HL-60 (cell line): ENCODE data around the gene MARCHF3.

Experiments used
- DNase-seq, 2 experiments: peaks; one replicate each; pipeline ENCODE4 v3.0.0-alpha.2; 2010 to 2020; ENCODE audit warnings: low read depth in 1 of 2, low spot score in 1 of 2
- H3K27ac ChIP-seq: fragments of 250-450 bp; sonication (Bioruptor Pico); replicated peaks from 2 replicates; pipeline ENCODE4 v1.5.1; 2020; ENCODE audit warnings: mild to moderate bottlenecking, moderate library complexity
- H3K27me3 ChIP-seq: fragments of 250-450 bp; sonication (Bioruptor Pico); 2 replicates; pipeline ENCODE4 v1.5.1; 2021; ENCODE audit warnings: mild to moderate bottlenecking, moderate library complexity; ENCODE audit not compliant: insufficient read depth, poor library complexity, severe bottlenecking
- H3K4me3 ChIP-seq: replicated peaks from 2 replicates; pipeline ENCODE4 v1.5.1; 2011; ENCODE audit warnings: mild to moderate bottlenecking, control low read depth, low read length; ENCODE audit not compliant: insufficient read depth
- GABPA ChIP-seq: IDR thresholded peaks from 2 replicates; pipeline ENCODE4 v1.6.1; 2012; ENCODE audit warnings: low read depth
- POLR2AphosphoS5 ChIP-seq: IDR thresholded peaks from 2 replicates; pipeline ENCODE4 v1.6.1; 2012; ENCODE audit warnings: low read depth
- SPI1 ChIP-seq: IDR thresholded peaks from 2 replicates; pipeline ENCODE4 v1.6.1; 2012; ENCODE audit warnings: low read depth, mild to moderate bottlenecking, borderline replicate concordance
- TF ChIP-seq, protein P1 (sequence below): IDR thresholded peaks from 2 replicates; pipeline ENCODE4 v1.6.1; 2012; ENCODE audit warnings: low read depth; ENCODE audit not compliant: insufficient replicate concordance
- TF ChIP-seq, protein P2 (sequence below): IDR thresholded peaks from one replicate; pipeline ENCODE4 v1.5.1; 2011; ENCODE audit warnings: low read length, control low read depth, inconsistent platforms; ENCODE audit not compliant: insufficient read depth

Gene MARCHF3

DNA sequence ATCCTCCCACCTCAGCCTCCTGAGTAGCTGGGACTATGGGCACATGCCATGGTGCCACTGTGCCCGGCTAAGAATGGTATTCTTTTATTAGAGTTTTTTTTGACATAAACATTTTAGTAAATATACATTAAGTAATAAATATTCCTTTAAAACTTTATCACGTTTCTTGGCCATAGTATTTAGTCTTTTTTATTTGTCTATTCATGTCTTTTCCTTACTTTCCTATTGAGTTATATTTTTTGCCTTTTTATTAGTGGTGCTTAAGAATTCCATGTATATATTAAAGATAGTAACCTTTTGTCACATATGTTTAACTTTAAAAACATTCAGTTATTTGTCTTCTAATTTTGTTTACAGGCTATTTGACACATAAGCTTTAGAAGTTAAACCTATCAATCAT lies 73.4 kb downstream of the MARCHF3 start:
- DNase-seq = no peak
- TF ChIP-seq, protein P1, sequence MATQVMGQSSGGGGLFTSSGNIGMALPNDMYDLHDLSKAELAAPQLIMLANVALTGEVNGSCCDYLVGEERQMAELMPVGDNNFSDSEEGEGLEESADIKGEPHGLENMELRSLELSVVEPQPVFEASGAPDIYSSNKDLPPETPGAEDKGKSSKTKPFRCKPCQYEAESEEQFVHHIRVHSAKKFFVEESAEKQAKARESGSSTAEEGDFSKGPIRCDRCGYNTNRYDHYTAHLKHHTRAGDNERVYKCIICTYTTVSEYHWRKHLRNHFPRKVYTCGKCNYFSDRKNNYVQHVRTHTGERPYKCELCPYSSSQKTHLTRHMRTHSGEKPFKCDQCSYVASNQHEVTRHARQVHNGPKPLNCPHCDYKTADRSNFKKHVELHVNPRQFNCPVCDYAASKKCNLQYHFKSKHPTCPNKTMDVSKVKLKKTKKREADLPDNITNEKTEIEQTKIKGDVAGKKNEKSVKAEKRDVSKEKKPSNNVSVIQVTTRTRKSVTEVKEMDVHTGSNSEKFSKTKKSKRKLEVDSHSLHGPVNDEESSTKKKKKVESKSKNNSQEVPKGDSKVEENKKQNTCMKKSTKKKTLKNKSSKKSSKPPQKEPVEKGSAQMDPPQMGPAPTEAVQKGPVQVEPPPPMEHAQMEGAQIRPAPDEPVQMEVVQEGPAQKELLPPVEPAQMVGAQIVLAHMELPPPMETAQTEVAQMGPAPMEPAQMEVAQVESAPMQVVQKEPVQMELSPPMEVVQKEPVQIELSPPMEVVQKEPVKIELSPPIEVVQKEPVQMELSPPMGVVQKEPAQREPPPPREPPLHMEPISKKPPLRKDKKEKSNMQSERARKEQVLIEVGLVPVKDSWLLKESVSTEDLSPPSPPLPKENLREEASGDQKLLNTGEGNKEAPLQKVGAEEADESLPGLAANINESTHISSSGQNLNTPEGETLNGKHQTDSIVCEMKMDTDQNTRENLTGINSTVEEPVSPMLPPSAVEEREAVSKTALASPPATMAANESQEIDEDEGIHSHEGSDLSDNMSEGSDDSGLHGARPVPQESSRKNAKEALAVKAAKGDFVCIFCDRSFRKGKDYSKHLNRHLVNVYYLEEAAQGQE = no peak
- TF ChIP-seq SPI1 (no peak), POLR2AphosphoS5 (no peak), GABPA (no peak)
- TF ChIP-seq, protein P2, sequence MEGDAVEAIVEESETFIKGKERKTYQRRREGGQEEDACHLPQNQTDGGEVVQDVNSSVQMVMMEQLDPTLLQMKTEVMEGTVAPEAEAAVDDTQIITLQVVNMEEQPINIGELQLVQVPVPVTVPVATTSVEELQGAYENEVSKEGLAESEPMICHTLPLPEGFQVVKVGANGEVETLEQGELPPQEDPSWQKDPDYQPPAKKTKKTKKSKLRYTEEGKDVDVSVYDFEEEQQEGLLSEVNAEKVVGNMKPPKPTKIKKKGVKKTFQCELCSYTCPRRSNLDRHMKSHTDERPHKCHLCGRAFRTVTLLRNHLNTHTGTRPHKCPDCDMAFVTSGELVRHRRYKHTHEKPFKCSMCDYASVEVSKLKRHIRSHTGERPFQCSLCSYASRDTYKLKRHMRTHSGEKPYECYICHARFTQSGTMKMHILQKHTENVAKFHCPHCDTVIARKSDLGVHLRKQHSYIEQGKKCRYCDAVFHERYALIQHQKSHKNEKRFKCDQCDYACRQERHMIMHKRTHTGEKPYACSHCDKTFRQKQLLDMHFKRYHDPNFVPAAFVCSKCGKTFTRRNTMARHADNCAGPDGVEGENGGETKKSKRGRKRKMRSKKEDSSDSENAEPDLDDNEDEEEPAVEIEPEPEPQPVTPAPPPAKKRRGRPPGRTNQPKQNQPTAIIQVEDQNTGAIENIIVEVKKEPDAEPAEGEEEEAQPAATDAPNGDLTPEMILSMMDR = no peak
- no peak overlapping the region for H3K4me3 ChIP-seq
- no peak overlapping the region for H3K27ac ChIP-seq
- H3K27me3 ChIP-seq = no peaks in the 10 kb centered on the region

DNA sequence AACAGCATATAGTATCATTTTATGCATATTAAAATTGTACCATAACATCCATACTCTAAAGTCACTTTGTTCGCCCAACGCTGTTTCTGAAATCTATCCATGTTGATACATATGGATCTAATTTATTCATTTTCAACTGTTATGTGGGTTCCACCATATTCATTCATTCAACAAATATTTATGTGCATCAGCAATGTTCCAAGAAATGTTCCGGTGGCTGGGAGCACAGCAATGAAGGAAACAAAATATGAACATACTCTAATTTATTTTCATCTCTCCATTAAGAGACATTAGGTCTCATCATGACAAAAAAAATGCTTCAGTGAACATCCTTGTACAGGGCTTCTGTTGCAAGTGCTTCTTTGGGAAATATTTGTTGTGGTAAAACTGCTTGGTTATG lies 75.4 kb downstream of the MARCHF3 start:
- H3K27ac ChIP-seq = no peak overlapping the region
- TF ChIP-seq, protein P1 = no peak
- no peak for TF ChIP-seq POLR2AphosphoS5
- TF ChIP-seq, protein P2 = no peak
- TF ChIP-seq SPI1 = no peak
- TF ChIP-seq GABPA = no peak
- no peak overlapping the region for H3K4me3 ChIP-seq
- no peak for DNase-seq
- H3K27me3 ChIP-seq = no peaks in the 10 kb centered on the region

DNA sequence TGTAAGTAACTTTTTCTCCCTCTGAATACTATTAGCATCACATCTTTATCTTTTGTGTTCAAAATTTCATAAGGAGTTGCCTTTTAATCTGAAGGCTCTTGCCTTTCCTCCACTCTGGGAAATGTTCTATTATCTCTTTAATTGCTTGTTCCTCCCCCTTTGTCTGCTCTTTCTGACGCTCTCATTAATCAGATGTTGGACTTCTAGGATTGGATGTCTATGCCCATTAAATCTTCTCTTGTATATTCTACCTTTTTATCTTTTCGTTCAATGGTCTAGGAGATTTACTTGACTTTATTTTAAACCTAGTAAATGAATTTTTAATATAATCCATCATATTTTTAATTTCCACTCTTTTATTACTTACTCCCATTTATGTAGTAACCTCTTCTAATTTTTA lies 76.7 kb downstream of the MARCHF3 start:
- Histone ChIP-seq H3K4me3 (no peak overlapping the region), H3K27me3 (no peaks in the 10 kb centered on the region), H3K27ac (no peak overlapping the region)
- no peak for DNase-seq
- TF ChIP-seq, protein P2 = no peak
- TF ChIP-seq POLR2AphosphoS5 = no peak
- TF ChIP-seq, protein P1 = no peak
- TF ChIP-seq GABPA = no peak
- no peak for TF ChIP-seq SPI1
